ENCODE data around the gene TTLL9.

TTLL9 gene

GRCh38 chr20:31836853-31837608 is 33.4 kb upstream of the TTLL9 start:
- no peak for DNase-seq (ENCODE audit: low read depth)

GRCh38 chr20:31837896-31838397 is 32.5 kb upstream of the TTLL9 start:
- DNase-seq (ENCODE audit: low read depth) = no peak

DNA sequence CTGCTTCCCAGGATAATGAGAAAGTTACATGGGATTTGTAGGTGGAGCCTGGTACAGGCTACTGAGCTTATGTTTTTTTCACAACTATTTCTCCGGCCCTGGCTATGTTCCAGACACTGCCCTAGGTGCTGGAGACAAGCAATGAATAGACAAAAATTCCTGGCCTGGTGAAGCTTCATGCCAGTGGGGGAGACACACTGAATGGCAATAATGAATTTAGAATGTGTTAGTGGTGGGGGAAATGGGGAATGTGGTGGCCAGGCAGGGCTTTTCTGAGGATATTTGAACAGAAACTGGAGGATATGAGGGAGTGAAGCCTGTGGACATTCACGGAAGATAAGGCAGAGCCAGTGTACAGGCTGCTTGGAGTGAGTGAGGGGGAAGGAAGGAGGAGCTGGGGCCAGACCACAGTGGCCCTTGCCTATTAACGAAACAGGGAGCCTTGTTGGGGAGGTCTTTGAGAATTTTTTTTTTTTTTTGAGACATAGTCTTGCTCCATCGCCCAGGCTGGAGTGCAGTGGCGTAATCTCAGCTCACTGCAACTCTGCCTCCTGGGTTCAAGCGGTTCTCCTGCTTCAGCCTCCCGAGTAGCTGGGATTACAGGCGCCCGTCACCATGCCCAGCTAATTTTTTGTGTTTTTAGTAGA is 31.7 kb upstream of the TTLL9 start:
- no peak for DNase-seq (ENCODE audit: low read depth)

DNA sequence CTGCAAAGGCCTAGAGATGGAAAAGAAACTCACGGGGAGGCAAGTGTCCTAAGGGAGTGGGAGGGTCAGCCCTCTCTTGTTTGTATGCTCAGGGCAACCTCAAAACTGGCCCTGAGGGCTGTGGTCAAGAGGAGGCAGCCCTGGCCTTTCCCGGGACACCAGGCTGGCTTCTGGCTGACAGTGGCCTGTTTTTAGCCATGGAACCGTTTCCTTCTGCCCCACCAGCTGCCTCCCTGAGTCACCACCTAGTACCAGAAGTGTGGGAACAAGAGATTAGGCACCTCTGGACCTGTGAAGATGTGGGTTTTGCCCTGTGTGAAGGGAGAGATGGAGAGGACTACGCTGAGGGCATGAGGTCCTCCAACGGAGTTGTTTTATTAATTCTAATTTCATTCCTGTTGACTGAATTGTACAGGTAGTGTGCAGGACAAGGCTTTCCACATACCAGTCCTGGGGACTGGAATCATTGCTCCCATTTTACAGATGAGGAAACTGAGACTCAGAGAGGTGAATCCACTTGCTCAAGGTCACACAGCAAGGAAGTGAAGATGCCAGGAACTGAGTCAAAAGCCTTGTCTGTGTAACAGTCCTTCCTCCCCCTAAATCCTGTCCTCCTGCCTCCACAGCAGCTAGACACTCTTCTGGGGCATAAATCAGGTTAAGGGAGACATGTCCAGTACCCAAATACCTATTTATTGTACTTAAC is 30.5 kb upstream of the TTLL9 start:
- DNase-seq (ENCODE audit: low read depth) = no peak

DNA sequence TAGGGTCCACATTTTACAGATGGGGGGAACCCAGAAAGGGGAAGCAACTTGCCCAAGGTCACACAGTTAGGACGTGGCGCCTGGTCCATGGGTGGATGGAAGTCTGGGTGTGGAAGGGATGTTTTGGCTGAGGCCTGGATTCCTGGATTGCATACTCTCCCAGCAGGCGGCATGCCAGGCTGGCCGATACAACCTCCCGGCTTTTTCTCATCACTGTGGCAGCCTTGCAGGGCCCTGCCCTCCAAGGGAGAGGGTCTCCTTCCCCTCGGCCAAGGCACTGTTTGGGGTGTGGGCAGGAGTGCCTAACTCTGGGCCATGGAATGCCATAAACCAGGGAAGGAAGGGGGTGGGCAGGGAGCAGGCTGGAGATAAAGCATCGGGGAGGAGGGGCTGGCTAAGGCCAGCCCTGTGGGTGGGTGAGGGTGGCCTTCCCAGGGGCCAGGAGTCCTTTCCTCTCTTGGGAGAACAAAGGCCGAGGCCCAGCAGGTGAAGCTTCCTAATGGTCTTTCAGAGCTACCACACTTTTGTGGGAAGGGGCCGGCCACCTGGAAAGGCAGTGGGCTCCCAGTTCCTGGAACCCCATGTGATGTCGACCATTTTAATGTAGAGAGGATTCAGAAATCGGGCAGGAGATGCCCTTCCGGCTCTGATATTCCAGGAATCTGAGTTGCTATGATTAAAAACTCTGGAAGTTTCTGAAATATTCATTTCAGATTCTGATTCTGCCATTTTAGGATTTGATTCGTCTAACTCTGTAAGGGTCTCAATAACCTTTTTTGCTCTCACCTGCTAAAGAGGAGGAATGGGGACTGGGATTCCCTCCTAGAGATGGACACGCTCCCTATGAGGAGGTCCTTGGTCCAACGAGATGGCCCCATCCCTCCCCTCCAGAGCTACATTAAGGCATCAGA is 29.3 kb upstream of the TTLL9 start:
- DNase-seq (ENCODE audit: low read depth) = no peak

DNA sequence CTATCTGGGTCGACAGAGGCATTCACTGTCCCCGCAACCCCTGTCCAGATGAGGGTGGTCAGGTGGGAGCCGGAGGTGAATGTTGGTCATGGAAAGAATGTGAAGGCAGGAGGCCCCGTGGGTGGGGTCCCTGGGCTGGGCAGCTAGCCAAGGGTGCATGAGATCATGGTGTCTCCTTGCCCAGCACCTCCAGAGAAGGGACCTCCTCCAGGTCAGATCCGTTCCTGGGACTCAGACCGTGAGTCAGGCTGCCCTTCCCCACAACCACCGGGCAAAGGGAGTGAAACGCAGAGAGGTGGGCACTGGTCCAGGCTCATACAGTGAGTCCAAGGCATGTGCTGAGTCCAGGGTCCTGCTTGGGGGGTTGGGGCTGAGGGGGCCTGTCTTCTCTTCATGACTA is 28.5 kb upstream of the TTLL9 start:
- DNase-seq (ENCODE audit: low read depth) = no peak

DNA sequence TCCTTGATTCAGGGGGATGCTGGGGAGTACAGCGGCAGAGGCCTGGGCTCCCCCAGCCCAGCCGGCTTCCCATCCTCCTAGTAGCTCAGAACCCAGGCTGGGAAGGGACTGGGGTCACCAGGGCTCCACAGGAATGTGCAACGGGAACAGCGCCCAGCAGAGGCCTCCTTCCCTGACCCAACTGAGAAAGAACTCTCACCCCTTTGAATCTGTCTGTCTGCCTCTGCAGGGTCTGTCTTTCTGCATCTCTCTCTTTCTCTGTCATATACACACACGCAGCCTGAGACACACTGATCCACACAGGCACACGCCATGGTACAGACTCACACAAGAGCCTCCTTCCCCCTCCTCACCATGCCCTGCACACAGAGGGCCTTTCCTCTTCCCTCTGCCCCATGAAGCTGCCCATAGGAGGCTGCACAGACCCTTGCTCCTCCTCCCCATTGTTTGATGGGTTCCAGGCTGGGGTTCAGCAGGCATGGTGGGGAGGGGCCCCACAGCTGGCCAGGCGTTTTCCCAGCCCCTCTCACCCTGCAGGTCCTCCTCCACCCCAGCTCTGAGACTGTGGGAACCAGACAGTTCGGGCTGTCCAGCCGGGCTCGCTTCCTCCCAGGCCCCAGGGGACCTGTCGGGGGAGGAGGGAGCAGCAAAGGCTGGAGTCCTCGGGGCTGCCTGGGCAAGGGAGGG is 27.8 kb upstream of the TTLL9 start:
- DNase-seq (ENCODE audit: low read depth) = no peak

DNA sequence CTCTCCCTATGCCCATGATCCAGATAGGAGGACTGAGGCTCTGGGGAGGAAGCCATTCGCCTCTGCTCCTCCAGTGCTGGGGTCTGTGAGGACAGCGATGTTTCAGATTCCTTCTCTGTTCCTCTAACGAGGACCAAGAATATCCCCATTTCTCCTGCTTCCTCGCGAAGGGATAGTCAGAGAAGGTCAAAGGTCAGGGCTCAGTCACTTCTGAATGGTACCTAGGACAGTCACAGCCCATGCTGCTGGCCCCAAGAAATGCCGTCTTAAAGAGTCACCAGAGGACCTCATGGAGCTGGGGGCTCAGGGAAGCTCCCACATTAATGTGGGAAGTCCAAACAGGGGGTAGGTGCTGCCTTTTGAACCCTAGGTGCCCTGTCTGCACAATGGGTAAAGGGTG is 27.1 kb upstream of the TTLL9 start:
- no peak for DNase-seq (ENCODE audit: low read depth)

GRCh38 chr20:31843881-31844280 is 26.6 kb upstream of the TTLL9 start:
- no peak for DNase-seq (ENCODE audit: low read depth)

DNA sequence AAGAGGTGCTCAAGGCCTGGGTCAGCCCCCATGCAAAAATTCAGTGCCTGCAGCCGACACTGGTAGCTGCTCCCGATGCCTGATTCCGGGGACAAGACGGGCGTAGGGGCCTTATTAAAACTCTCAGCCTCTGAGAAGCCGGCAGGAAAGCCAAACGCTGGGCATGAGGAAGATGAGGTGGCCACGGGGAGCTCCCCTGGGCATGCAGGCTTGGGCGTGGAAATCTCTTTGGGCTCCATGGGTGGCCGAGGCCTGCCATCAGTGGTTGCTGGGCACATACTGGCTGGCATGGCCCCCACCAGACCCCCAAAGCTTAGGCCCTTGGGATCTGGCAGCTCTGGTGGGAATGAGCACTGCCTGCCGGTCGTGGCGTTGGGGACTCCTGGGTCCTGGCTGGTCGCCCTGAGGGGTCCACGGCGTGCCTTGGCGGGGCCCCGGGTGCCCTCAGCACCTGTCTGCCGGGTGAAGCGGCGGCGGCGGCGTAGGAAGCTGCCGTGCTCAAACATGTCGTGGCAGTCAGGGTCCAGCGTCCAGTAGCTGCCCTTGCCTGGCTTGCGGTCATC is 25.6 kb upstream of the TTLL9 start:
- DNase-seq (ENCODE audit: low read depth) = no peak

DNA sequence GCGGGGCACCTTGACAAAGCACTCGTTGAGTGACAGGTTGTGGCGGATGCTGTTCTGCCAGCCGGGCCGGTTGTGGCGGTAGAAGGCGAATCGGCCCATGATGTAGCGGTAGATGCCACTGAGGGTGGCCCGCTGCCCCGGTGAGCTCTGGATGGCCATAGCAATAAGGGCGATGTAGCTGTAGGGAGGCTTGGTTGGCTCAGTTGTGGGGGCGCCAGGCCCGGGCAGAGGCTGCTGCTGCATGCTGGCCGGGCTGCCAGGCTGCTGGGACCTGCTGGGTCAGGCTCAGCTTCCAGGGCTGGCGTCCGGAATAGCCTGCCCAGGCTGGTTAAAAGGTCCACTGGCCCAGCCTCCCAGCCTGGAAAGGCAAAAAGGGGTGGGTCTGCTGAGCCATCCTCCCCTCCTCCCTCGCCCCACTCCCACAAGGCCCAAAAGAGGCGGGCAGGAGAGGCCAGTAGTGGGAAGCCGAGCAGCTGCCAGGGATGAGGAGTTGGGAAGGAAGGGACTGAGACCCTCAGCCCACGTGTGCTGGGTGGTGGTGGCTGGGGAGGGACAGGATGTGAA is 25.1 kb upstream of the TTLL9 start, which contains the start of gene FOXS1:
TSS of gene FOXS1 (minus strand) at position 305 of the 564 bp plus-strand sequence. CDS start at position 243, 62 bp downstream.
- DNase-seq (ENCODE audit: low read depth) = no peak

DNA sequence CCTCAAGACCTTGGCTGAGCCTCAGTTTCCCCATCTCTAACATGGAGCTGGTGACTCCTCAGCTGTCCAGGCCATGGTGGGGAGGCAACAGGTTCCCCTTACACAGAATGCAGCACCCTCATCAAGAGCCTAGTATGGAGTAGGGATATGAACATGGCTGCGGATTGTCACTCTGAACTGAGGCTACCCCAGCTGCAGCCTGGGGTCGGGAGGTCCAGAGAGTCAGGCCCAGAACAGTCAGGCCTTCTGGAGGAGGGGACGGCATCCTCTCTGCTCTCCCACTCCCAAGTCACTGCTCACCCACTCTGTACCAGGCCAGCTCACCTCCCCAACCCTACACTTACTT is 23.7 kb upstream of the TTLL9 start:
- DNase-seq (ENCODE audit: low read depth) = no peak

DNA sequence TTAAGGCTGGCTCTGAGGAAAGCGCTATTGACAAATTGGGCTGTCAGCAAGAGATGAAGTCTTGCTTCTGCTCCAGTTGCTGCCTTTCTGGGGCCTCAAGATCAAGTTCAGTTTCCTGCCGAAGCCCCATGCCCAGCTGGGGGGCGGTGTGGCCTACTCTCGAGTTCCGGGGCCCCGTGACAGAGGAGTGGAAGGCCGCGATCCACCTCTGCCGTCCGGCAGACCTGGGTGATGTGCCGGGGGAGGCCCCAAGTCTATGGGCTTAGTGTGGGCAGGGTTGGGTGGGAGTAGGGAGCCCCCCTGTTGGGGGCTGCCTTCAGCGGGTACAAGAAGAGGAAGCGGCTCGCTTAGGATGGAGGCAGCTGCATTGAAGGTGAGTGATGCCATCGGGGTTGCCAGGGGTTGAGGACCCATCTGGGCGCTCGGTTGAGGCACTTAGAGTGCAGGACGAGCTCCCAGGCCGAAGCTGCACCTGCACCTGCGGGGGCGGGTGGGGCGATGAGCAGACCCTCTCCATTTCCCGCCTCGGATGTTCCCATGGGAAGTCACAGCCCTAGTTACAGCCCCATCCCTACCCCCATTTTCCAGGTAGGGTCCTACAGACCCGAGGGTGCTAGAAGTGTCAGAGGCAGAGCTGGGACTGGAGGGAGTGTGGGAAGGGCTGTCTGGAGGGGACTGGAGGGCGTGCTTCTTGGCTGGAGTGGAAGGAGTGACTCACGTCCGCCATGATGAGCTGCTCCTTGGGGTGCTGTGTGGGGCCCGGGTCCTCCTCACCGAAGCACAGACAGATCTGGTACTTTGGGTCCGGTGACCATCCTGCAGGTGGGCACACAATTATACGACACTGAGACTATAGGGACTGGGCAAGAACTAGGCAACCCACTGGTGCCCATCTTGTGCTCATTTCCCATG is 22.1 kb upstream of the TTLL9 start:
- no peak for DNase-seq (ENCODE audit: low read depth)

DNA sequence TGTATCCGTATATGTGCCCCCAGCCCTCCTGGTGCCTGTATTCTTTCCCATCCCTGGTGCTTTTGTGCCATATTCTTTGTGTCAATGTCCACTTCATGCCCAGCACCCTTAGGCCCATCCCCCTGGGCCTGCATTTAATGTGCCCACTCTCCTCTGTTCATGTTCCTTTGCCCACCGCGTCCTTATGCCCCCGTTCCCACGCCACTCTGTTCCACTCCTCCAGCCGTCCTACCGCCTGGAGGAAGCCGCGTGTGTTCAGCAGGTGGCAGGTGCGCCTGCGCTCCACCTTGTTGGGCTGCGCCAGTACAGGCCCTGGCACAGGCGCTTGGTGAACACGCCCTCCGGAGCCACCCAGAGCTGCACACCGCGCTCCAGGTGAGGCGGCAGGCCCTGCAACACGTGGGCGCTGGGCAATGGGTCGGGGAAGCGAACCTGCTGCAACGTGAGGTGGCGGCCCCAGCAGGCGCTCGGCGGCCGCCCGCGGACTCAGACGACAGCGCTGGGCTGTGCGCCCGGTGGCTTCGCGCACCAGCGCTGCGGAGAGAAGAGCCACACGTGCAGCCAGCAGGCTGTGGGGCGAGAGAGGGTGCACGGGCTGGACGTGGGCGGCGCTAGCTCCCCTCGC is 21.0 kb upstream of the TTLL9 start:
- DNase-seq (ENCODE audit: low read depth) = no peak

DNA sequence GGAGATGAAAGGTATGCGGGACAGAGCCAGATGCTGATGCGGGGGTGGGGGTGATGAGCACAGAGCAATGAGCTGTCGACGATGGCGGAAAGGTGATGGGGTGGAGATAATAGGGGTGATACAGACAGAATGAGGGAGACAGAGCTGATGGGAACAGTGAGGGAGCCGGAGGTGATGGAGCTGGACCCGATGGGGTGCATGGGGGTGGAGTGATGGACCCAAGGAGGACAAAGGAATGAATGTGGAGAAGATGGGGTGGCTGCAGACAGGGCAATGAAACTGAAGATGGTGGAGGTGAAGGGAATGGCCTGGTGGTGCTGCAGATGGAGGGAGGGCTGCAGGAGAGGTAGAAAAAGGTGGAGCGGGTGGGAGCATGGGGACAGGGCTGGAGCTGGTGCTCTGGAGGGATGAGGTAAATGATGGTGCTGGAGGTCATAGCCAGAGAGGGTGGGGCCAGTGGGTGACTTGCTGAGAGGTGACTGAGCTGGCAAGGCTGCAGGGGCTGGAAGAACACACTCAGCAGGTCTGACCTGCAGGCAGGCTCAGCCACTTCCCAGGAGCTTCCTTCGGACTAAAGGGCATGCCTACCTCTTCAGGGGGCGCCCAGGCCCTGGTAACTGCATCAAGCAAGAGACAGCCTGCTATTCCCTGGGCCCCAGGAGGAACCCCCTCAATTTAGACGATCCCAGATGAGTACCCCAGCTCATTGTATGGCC is 19.0 kb upstream of the TTLL9 start:
- DNase-seq (ENCODE audit: low read depth) = no peak

- no peak for DNase-seq (ENCODE audit: low read depth)
Measured at GRCh38 chr20:31853481-31853880, 17.0 kb upstream of the TTLL9 start.

DNA sequence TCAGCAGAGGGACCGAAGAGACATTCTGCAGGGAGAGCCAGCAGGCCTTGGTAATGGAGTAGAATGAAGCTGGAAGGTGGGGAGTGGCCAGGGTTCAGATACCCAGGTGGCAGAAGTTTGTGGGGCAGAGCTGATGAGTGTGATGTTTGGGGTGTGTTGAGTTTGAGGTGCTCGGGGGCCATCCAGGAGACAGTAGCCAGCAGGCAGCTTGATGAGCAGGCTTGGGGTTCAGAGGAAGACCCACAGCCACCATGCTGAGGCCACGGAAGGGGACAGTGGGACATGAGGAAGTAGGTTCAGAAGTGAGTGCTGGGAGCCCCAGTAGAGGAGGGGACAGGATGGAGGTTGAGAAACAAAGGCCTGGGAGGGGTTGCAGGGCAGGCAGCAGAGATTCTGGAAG is 13.9 kb upstream of the TTLL9 start:
- DNase-seq (ENCODE audit: low read depth) = no peak

Data from activated T-helper 1 cell treated with Interleukin-2 at 50 U/mL for 16 hours (primary cell).